ENCODE results near the gene MESP2. TPM values are rescaled to one million over a fixed set of nuclear protein-coding genes. Genes with fewer than 3 reads are reported as not detected.
A peak's percentile ranks its signal among the peaks of the same experiment; 100 is the strongest.

MESP2 gene
- total and polyA plus RNA-seq, 2 of the 13 experiments (the other 11 are each of a cell fraction or from before 2014, with no cell fraction given), result not detected

DNA sequence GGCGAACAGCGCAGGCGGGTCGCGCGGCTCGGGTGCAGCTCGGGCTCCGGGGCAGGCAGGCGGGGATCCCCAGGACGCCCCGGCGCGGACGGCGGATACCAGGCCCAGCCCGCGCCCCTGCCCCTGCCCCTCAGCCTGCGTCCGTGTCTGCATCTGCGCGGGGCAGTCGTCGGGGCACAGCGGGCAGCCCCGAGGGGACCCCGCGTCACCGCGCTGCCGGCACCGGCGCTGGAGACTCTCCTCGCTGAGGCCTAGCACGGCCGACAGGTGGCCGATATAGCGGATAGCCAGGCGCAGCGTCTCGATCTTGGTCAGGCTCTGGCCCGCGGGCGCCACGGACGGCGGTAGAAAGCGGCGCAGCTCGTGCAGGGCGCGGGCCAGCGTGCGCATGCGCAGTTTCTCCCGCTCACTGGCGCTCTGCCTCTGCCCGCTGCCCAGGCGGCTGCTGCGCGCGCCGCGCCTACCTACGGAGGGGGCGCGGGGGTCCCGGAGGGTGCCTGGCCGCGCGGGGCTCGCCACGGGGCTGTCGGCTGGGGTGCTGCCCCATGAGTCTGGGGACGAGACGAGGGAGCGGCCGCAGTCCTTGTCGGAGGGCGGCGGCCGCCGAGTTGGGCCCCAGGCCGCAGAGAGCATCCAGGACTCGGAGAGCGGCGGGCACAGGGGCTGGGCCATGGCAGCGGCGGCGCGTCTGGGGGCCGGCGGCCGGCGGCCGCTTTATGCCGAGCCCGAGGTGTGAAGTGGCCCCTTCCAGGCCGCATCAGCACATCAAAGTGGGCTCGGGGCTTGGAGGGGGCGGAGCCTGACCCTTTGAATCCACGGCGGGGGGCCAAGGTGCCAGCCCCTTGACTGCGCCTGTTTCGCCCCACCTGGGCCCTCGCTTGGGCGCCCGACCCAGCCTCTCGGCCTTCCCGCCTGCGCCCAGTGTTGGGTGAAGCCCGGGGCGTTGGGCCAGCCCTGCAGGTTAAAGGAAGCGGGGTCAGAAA is 25.3 kb upstream of the MESP2 start, which contains the start of gene MESP1 (continued):
- TF ChIP-seq, protein P1, sequence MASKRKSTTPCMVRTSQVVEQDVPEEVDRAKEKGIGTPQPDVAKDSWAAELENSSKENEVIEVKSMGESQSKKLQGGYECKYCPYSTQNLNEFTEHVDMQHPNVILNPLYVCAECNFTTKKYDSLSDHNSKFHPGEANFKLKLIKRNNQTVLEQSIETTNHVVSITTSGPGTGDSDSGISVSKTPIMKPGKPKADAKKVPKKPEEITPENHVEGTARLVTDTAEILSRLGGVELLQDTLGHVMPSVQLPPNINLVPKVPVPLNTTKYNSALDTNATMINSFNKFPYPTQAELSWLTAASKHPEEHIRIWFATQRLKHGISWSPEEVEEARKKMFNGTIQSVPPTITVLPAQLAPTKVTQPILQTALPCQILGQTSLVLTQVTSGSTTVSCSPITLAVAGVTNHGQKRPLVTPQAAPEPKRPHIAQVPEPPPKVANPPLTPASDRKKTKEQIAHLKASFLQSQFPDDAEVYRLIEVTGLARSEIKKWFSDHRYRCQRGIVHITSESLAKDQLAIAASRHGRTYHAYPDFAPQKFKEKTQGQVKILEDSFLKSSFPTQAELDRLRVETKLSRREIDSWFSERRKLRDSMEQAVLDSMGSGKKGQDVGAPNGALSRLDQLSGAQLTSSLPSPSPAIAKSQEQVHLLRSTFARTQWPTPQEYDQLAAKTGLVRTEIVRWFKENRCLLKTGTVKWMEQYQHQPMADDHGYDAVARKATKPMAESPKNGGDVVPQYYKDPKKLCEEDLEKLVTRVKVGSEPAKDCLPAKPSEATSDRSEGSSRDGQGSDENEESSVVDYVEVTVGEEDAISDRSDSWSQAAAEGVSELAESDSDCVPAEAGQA (IDR thresholded peaks at IDR 0.05; ENCODE audit: low read depth), result no peak
- TF ChIP-seq, protein P1 (CRISPR knock-in tag; IDR thresholded peaks at IDR 0.05; ENCODE audit: borderline replicate concordance), result no peak
- TF ChIP-seq HOXA9 (CRISPR knock-in tag; IDR thresholded peaks at IDR 0.05; ENCODE audit: borderline replicate concordance) (no peak), KDM1A (CRISPR knock-in tag; IDR thresholded peaks at IDR 0.05) (no peak), ZNF776 (CRISPR knock-in tag; IDR thresholded peaks at IDR 0.05) (no peak), ARHGAP35 (CRISPR knock-in tag; IDR thresholded peaks at IDR 0.05; ENCODE audit: borderline replicate concordance) (no peak; the same call in 1 of the 2 replicates), HHEX (CRISPR knock-in tag; IDR thresholded peaks at IDR 0.05) (no peak), TAF15 (IDR thresholded peaks at IDR 0.05; ENCODE audit: low read depth, low read length, poor library complexity, severe bottlenecking) (no peak), EHMT2 (IDR thresholded peaks at IDR 0.05; ENCODE audit: borderline replicate concordance, low read depth, low read length) (no peak), ZNF83 (CRISPR knock-in tag; IDR thresholded peaks at IDR 0.05; ENCODE audit: borderline replicate concordance) (0 out of 2 replicates have a peak, but pooled peaks have one; percentile 87), HOXA5 (CRISPR knock-in tag; IDR thresholded peaks at IDR 0.05) (no peak; the same call in 1 of the 2 replicates), ZIK1 (CRISPR knock-in tag; IDR thresholded peaks at IDR 0.05; ENCODE audit: borderline replicate concordance, low read depth) (peak; percentile 65; the same call in 1 of the 2 replicates), KLF15 (CRISPR knock-in tag; IDR thresholded peaks at IDR 0.05; ENCODE audit: borderline replicate concordance) (no peak), ZNF354B (CRISPR knock-in tag; IDR thresholded peaks at IDR 0.05) (no peak), KDM6A (CRISPR knock-in tag; IDR thresholded peaks at IDR 0.05; ENCODE audit: low read depth) (no peak), TBL1XR1 (IDR thresholded peaks at IDR 0.05; ENCODE audit: borderline replicate concordance, low read length, partially characterized antibody) (no peak), SRY (CRISPR knock-in tag; IDR thresholded peaks at IDR 0.05) (no peak), ZNF335 (CRISPR knock-in tag; IDR thresholded peaks at IDR 0.05) (no peak)
- TF ChIP-seq, protein P2, sequence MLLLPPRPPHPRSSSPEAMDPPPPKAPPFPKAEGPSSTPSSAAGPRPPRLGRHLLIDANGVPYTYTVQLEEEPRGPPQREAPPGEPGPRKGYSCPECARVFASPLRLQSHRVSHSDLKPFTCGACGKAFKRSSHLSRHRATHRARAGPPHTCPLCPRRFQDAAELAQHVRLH (CRISPR knock-in tag; IDR thresholded peaks at IDR 0.05; ENCODE audit: borderline replicate concordance, low read depth), result peak; percentile 39; the same call in 1 of the 2 replicates
- TF ChIP-seq, protein P3, sequence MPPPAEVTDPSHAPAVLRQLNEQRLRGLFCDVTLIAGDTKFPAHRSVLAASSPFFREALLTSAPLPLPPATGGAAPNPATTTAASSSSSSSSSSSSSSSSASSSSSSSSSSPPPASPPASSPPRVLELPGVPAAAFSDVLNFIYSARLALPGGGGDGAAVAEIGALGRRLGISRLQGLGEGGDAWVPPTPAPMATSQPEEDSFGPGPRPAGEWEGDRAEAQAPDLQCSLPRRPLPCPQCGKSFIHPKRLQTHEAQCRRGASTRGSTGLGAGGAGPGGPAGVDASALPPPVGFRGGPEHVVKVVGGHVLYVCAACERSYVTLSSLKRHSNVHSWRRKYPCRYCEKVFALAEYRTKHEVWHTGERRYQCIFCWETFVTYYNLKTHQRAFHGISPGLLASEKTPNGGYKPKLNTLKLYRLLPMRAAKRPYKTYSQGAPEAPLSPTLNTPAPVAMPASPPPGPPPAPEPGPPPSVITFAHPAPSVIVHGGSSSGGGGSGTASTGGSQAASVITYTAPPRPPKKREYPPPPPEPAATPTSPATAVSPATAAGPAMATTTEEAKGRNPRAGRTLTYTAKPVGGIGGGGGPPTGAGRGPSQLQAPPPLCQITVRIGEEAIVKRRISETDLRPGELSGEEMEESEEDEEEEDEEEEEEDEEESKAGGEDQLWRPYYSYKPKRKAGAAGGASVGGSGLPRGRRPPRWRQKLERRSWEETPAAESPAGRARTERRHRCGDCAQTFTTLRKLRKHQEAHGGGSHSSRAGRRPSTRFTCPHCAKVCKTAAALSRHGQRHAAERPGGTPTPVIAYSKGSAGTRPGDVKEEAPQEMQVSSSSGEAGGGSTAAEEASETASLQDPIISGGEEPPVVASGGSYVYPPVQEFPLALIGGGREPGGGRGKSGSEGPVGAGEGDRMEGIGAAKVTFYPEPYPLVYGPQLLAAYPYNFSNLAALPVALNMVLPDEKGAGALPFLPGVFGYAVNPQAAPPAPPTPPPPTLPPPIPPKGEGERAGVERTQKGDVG (CRISPR knock-in tag; IDR thresholded peaks at IDR 0.05; ENCODE audit: borderline replicate concordance), result no peak
